Left cardiac atrium (tissue), 4 donors: Measurements from ENCODE around the gene C20orf173. TPM values are rescaled to one million over a fixed set of nuclear protein-coding genes. Genes with fewer than 3 reads are reported as not detected.
A peak's percentile ranks its signal among the peaks of the same experiment; 100 is the strongest.

Source experiments
- ATAC-seq, 2 donors: fragments of 200-7000 bp; cut with Tn5 transposase; one replicate each; pipeline ENCODE4 v1.9.1; 2020; ENCODE audit warnings: mild to moderate bottlenecking in 2 of 2, moderate library complexity in 2 of 2
- DNase-seq: peaks from one replicate; pipeline ENCODE4 v3.0.0-alpha.2; 2020
- intact Hi-C, 2 donors: fragments of 100-400 bp; cut with DNase I; formaldehyde crosslinking; loops; one replicate each; pipeline versions ENCODE4 v1.14.1 to v1.15.1; 2022 to 2023
- total RNA-seq, 2 donors: library from RNA; stranded (reverse); fragmentation: NEBNext Ultra II Directional; extraction: Animal tissue kit (Norgen Biotek cat#: 25700); gene quantifications; one replicate each; pipeline ENCODE4 v1.2.1, GENCODE V29; 2021
- donor health status: DM: no; HTN: yes; CAD: no.
- donor health status: DM: no; HTN: yes; CAD: no; lungs with severe emphysema.
- donor health status: DM: yes; HTN: yes; CAD: no.
- donor health status: Dilated cardiomyopathy.

C20orf173 gene
- total RNA-seq, 2 donors from 2014 or later, result not detected

- ATAC-seq (no peak), DNase-seq (no peak)
- intact Hi-C loops, result no loop called here
These were observed 15.0 kb downstream of the C20orf173 start for GRCh38 chr20:35514371-35514932.

DNA sequence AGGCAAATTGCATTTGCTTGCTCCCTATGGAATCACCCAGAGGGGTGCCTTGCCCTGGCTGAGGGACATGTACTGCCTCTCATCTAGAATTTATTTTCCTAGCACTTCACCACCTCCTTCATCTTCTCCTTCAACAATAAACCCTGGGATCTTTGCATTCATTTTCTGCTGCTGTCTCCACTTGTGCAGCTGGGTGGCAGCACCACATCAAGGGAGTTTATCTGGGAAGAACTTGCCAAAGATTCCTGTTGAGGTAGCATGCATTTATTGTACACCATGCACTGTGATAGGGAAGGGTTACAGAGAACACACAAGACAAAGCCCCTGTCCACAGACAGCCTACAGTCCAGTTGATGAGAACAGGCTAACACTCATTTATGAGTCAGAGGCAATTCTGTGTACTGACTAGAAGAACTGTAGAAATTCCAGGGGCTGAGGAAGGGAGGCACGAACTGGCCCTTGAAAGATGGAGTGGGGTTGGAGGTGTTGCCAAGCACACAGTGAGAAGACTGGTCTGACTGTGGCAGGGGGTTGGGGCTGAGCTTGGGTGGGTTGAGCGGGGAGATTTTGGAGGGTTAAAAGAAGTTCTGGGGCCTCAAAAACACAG, 17.5 kb downstream of the C20orf173 start:
- ATAC-seq, result peak in 1 of 2 donors; percentile 7

GRCh38 chr20:35510951-35511735, 18.3 kb downstream of the C20orf173 start:
- ATAC-seq, result no peak
- intact Hi-C loops, result no loop called here
- no peak for DNase-seq

More for the DNA sequence above, 17.5 kb downstream of the C20orf173 start:
- no peak for DNase-seq
- intact Hi-C loops, result no loop called here

DNA sequence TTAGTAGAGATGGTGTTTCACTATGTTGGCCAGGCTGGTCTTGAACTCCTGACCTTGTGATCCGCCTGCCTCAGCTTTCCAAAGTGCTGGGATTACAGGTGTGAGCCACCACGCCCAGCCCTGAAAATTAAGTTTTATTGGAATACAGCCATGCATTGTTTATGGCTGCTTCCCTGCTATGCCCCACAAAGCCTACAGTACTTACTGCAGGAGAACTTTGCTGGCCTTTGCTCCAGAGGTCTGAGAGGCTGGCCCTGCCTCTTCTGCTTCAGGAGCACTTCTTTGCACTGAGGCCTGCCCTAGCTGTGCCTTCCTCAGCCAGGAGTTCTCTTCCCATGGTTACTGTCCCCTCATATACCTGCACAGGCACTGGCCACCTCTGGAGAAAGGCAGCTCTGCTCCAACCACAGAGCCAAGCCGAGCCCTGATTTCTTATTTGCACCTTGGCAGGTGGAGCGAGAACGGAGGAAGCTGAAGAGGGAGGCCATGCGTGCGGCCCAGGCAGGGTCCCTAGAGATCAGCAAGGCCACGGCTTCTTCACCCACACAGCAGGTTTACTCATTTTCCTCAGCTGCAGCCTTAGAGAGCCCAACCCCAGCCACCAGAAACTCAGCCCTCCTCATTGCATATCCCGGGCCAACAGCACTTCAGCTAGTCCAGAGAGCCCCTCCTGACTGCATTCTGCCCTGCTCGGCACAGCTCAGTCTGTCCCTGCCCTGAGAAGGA, 20.8 kb downstream of the C20orf173 start:
- intact Hi-C loops, result no loop called here
- ATAC-seq (no peak), DNase-seq (no peak)

DNA sequence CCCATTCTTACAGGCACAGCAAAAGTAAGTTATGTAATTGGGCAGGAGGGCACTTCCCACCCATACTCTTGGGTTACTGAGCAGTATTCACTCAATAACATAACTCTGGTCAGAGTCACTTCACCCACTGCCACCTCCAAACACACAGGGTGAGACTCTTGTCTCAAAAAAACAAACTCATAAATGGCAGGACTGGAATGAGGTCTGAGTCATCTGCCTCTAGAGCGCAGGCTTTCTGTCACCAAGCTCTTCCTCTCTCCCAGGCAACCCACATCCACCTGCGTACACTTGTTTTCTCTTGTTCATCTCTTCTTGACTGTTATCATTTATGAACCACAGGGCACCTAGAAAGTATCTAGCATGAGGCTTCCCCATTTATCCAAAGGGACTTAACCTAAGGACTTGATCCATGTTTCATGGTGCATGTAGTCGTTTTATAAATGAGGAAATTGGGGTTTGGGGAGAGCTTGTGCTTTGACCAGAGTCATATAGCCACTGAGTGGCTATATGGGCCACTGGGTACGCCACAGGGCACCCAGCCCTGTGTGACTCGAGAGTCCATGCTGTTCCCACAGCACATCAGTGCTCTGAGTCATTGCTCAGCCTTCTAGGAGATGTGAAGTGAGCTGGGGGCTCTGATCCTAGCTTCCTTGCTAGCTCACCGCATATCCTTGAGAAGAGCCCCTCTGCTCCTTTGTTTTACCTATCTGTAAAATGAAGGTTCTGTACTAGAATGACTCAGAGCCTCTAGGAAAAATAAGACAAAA, 22.4 kb downstream of the C20orf173 start:
- ATAC-seq (no peak), DNase-seq (no peak)
- intact Hi-C loops, result no loop called here

GRCh38 chr20:35506179-35506578, 23.3 kb downstream of the C20orf173 start:
- ATAC-seq (no peak), DNase-seq (no peak)
- intact Hi-C loops, result no loop called here

DNA sequence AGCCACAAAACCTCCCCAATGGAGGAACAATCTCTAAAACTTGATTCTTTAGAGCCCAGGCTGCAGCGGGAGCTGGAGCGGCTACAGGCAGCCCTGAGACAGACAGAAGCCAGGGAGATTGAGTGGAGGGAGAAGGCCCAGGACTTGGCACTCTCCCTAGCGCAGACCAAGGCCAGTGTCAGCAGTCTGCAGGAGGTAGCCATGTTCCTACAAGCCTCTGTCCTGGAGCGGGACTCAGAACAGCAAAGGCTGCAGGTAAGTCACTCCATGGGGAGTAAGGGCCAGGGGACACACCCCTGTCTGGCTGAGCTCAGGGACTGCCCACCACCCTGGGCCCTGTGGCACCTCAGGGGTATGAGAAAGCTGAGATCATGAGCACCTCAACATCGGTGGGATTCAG, 24.7 kb downstream of the C20orf173 start:
- no peak for ATAC-seq
- intact Hi-C loops, result no loop called here
- no peak for DNase-seq

GRCh38 chr20:35503841-35504561, 25.5 kb downstream of the C20orf173 start:
- intact Hi-C loops, result no loop called here
- DNase-seq, result no peak

DNA sequence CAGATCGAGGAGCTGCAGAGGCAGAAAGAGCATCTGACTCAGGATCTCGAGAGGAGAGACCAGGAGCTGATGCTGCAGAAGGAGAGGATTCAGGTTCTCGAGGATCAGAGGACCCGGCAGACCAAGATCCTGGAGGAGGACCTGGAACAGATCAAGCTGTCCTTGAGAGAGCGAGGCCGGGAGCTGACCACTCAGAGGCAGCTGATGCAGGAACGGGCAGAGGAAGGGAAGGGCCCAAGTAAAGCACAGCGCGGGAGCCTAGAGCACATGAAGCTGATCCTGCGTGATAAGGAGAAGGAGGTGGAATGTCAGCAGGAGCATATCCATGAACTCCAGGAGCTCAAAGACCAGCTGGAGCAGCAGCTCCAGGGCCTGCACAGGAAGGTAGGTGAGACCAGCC, 26.2 kb downstream of the C20orf173 start:
- intact Hi-C loops, result no loop called here
- DNase-seq (no peak), ATAC-seq (no peak)

More at GRCh38 chr20:35503841-35504561, 25.5 kb downstream of the C20orf173 start:
- ATAC-seq, result peak; percentile 30 to 48

DNA sequence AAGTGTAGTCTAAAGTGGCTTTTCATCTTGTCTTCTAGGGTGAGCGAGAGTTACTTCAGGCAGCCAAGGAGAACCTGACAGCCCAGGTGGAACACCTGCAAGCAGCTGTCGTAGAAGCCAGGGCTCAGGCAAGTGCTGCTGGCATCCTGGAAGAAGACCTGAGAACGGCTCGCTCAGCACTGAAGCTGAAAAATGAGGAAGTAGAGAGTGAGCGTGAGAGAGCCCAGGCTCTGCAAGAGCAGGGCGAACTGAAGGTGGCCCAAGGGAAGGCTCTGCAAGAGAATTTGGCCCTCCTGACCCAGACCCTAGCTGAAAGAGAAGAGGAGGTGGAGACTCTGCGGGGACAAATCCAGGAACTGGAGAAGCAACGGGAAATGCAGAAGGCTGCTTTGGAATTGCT, 27.1 kb downstream of the C20orf173 start:
- intact Hi-C loops, result no loop called here
- ATAC-seq (no peak), DNase-seq (no peak)

GRCh38 chr20:35499271-35499670, 30.2 kb downstream of the C20orf173 start:
- no peak for DNase-seq

DNA sequence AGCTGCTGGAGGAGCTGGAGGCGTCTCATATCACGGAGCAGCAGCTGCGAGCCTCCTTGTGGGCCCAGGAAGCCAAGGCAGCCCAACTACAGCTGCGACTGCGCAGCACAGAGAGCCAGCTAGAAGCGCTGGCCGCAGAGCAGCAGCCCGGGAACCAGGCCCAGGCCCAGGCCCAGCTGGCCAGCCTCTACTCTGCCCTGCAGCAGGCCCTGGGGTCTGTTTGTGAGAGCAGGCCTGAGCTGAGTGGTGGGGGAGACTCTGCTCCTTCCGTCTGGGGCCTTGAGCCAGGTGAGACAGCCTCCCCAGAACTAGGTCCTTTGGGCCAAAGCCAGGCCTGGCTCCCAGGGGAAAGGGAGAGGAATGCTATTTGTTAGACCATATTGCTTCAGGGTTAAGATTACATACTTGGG, 31.7 kb downstream of the C20orf173 start:
- DNase-seq (peak; percentile 77), ATAC-seq (peak; percentile 94 to 98)
- intact Hi-C loops, result no loop called here

More at GRCh38 chr20:35499271-35499670, 30.2 kb downstream of the C20orf173 start:
- intact Hi-C loops, result no loop called here
- ATAC-seq, result no peak

DNA sequence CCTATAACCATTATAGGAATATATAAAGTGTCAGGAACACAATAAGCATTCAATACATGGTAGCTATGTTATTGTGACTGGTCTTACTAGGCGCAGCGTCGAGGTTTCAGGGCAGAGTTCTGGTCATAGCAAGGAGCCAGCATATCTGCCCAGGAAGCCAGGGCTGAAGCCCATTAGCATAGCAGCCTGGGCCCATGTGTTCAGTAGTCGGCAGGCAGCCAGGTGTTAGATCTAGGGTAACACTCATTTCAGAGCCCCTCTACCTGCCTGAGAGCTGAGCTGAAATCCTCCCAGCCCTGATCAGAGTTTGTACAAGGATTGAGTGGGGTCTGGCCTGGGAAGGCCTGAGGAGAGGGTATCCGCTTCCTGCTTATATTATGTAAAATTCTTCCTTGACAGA, 32.1 kb downstream of the C20orf173 start:
- intact Hi-C loops, result no loop called here
- peak in 1 of 2 donors; percentile 44 for ATAC-seq
- no peak for DNase-seq

DNA sequence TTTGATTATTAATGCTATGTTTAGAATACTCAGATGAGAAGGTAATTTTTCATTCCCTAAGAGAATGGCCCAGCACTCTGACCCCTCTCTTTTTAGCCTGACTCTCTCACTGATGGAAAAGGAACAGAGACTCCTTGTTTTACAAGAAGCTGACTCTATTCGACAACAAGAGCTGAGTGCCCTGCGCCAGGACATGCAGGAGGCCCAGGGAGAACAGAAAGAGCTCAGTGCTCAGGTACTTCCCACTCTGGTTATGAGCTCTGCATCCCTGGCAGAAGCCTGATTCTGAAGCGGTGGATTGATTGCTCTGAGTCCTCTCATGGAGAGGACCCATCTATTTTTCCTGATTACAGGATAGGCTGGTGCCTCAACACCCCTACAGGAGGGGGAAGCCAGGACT, 33.0 kb downstream of the C20orf173 start:
- ATAC-seq (no peak), DNase-seq (no peak)
- intact Hi-C loops, result no loop called here

DNA sequence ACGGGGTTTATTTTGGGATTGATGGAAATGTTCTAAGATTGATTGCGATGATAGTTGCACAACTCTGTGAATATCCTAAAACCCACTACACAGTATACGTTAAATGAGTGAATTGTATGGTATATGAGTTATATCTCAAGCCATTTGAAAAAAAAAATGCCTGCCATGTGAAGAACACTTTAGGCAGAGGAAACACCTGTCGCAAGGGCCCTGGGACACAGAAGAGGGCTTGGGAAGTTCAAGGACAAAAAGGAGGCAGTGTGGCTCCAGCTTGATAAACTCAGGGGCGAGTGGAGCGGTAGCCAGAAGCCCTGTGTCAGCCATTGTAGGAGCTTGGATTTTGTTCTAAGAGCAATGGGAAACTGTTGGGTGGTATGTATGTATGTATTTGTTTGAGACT, 37.1 kb downstream of the C20orf173 start:
- DNase-seq (no peak), ATAC-seq (no peak)
- intact Hi-C loops, result no loop called here

- DNase-seq, result no peak
- intact Hi-C loops, result no loop called here
- ATAC-seq, result no peak
These were observed 37.6 kb downstream of the C20orf173 start for GRCh38 chr20:35491823-35492222.

GRCh38 chr20:35490736-35491181, 38.7 kb downstream of the C20orf173 start:
- peak; percentile 82 to 83 for ATAC-seq
- intact Hi-C loops, result no loop called here
- DNase-seq, result no peak

DNA sequence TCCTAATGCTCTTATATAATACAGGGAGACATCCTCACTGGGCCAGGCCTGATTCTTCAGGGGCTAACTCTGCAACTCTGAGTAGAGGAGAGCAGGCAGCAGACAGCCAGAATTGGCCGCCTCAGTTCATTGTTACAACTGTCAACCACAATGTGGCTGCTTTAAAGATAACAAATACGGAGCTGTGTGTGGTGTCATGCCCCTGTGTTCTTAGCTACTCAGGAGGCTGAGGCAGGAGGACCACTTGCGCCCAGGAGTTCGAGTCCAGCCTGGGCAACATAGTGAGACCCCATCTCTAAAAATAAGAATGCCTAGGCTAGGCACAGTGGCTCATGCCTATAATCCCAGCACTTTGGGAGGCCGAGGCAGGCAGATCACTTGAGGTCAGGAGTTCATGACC, 39.7 kb downstream of the C20orf173 start:
- DNase-seq, result no peak
- intact Hi-C loops, result no loop called here
- ATAC-seq, result no peak
